ENCODE measurements around the gene TNFRSF8.

Gene TNFRSF8

GRCh38 chr1:12088607-12089006 lies 25.5 kb downstream of the TNFRSF8 start:
- no peaks in the 10 kb centered on the region for H4K20me1 ChIP-seq (ENCODE audit: control insufficient read depth, insufficient read depth, low read depth, low read length)
- H3K27ac ChIP-seq (ENCODE audit: low read depth, low read length), result no peak overlapping the region
- H3F3A ChIP-seq (ENCODE audit: control insufficient read depth, insufficient read depth), result no peaks in the 10 kb centered on the region
- no peaks in the 10 kb centered on the region for H3K4me1 ChIP-seq (ENCODE audit: control insufficient read depth, low read length)
- no peak overlapping the region for H3K4me2 ChIP-seq (ENCODE audit: low read length)
- H3K9me2 ChIP-seq (replicated peaks; ENCODE audit: control insufficient read depth, low read length), result no peaks in the 10 kb centered on the region
- H3K9me3 ChIP-seq (ENCODE audit: control insufficient read depth, insufficient read depth, low read length), result no peaks in the 10 kb centered on the region
- no peaks in the 10 kb centered on the region for H3K27me3 ChIP-seq (ENCODE audit: control insufficient read depth, low read length)
- no peaks in the 10 kb centered on the region for H3K79me2 ChIP-seq (ENCODE audit: control insufficient read depth, low read length)
- TF ChIP-seq, protein P1, sequence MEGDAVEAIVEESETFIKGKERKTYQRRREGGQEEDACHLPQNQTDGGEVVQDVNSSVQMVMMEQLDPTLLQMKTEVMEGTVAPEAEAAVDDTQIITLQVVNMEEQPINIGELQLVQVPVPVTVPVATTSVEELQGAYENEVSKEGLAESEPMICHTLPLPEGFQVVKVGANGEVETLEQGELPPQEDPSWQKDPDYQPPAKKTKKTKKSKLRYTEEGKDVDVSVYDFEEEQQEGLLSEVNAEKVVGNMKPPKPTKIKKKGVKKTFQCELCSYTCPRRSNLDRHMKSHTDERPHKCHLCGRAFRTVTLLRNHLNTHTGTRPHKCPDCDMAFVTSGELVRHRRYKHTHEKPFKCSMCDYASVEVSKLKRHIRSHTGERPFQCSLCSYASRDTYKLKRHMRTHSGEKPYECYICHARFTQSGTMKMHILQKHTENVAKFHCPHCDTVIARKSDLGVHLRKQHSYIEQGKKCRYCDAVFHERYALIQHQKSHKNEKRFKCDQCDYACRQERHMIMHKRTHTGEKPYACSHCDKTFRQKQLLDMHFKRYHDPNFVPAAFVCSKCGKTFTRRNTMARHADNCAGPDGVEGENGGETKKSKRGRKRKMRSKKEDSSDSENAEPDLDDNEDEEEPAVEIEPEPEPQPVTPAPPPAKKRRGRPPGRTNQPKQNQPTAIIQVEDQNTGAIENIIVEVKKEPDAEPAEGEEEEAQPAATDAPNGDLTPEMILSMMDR (IDR thresholded peaks at IDR 0.05; ENCODE audit: low read depth, low read length, poor library complexity, severe bottlenecking), result no peak
- no peak for TF ChIP-seq EZH2phosphoT487 (IDR thresholded peaks at IDR 0.05; ENCODE audit: borderline replicate concordance, low read length)
- H3K4me3 ChIP-seq (ENCODE audit: low read length), result no peak overlapping the region
- H3K36me3 ChIP-seq (ENCODE audit: control insufficient read depth, low read length), result no peaks in the 10 kb centered on the region

DNA sequence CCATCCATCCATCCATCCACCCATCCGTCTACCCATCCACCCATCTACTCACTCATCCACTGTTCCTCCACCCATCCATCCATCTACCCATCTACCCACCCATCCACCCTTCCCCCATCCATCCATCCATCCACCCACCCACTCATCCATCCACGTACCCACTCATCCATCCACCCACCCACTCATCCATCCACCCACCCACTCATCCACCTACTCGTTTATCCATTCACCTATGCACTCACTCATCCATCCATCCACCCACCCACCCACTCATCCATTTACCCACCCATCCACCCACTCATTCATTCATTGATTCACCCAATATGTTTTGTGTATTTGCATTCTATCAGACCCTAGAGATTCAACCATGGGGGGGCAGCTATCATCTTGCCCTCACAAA lies 27.2 kb downstream of the TNFRSF8 start:
- no peak overlapping the region for H3K27ac ChIP-seq (ENCODE audit: low read depth, low read length)
- H3K4me3 ChIP-seq (ENCODE audit: low read length), result no peak overlapping the region
- no peaks in the 10 kb centered on the region for H3K79me2 ChIP-seq (ENCODE audit: control insufficient read depth, low read length)
- H3K9me3 ChIP-seq (ENCODE audit: control insufficient read depth, insufficient read depth, low read length), result no peaks in the 10 kb centered on the region
- H3K27me3 ChIP-seq (ENCODE audit: control insufficient read depth, low read length), result no peaks in the 10 kb centered on the region
- H3K36me3 ChIP-seq (ENCODE audit: control insufficient read depth, low read length), result no peaks in the 10 kb centered on the region
- no peaks in the 10 kb centered on the region for H3K4me1 ChIP-seq (ENCODE audit: control insufficient read depth, low read length)
- H3K4me2 ChIP-seq (ENCODE audit: low read length), result no peak overlapping the region
- H3K9me2 ChIP-seq (replicated peaks; ENCODE audit: control insufficient read depth, low read length), result no peaks in the 10 kb centered on the region
- H3F3A ChIP-seq (ENCODE audit: control insufficient read depth, insufficient read depth), result no peaks in the 10 kb centered on the region
- H4K20me1 ChIP-seq (ENCODE audit: control insufficient read depth, insufficient read depth, low read depth, low read length), result no peaks in the 10 kb centered on the region
- TF ChIP-seq, protein P1 (IDR thresholded peaks at IDR 0.05; ENCODE audit: low read depth, low read length, poor library complexity, severe bottlenecking), result no peak
- no peak for TF ChIP-seq EZH2phosphoT487 (IDR thresholded peaks at IDR 0.05; ENCODE audit: borderline replicate concordance, low read length)

- Histone ChIP-seq H3K36me3 (ENCODE audit: control insufficient read depth, low read length) (no peaks in the 10 kb centered on the region), H3K27ac (ENCODE audit: low read depth, low read length) (no peak overlapping the region), H3K9me2 (replicated peaks; ENCODE audit: control insufficient read depth, low read length) (no peaks in the 10 kb centered on the region), H3K4me2 (ENCODE audit: low read length) (no peak overlapping the region), H3K9me3 (ENCODE audit: control insufficient read depth, insufficient read depth, low read length) (peaks cover 5% of the 10 kb centered on the region; the same call in 1 of the 2 replicates), H4K20me1 (ENCODE audit: control insufficient read depth, insufficient read depth, low read depth, low read length) (no peaks in the 10 kb centered on the region), H3K4me1 (ENCODE audit: control insufficient read depth, low read length) (no peaks in the 10 kb centered on the region), H3K79me2 (ENCODE audit: control insufficient read depth, low read length) (no peaks in the 10 kb centered on the region), H3F3A (ENCODE audit: control insufficient read depth, insufficient read depth) (no peaks in the 10 kb centered on the region), H3K27me3 (ENCODE audit: control insufficient read depth, low read length) (no peaks in the 10 kb centered on the region), H3K4me3 (ENCODE audit: low read length) (no peak overlapping the region)
- TF ChIP-seq EZH2phosphoT487 (IDR thresholded peaks at IDR 0.05; ENCODE audit: borderline replicate concordance, low read length), result no peak
- TF ChIP-seq, protein P1 (IDR thresholded peaks at IDR 0.05; ENCODE audit: low read depth, low read length, poor library complexity, severe bottlenecking), result no peak
Measured at GRCh38 chr1:12091191-12091590, 28.1 kb downstream of the TNFRSF8 start.
